Measurements from ENCODE around the gene PPFIBP2. TPM values are rescaled to one million over a fixed set of nuclear protein-coding genes. Genes with fewer than 3 reads are reported as not detected.

PPFIBP2 gene
- total and polyA plus RNA-seq, 10 of the 15 experiments (the other 5 are each of a cell fraction or from before 2014, with no cell fraction given): 17.3 to 56.3 (median 39.2) TPM

DNA sequence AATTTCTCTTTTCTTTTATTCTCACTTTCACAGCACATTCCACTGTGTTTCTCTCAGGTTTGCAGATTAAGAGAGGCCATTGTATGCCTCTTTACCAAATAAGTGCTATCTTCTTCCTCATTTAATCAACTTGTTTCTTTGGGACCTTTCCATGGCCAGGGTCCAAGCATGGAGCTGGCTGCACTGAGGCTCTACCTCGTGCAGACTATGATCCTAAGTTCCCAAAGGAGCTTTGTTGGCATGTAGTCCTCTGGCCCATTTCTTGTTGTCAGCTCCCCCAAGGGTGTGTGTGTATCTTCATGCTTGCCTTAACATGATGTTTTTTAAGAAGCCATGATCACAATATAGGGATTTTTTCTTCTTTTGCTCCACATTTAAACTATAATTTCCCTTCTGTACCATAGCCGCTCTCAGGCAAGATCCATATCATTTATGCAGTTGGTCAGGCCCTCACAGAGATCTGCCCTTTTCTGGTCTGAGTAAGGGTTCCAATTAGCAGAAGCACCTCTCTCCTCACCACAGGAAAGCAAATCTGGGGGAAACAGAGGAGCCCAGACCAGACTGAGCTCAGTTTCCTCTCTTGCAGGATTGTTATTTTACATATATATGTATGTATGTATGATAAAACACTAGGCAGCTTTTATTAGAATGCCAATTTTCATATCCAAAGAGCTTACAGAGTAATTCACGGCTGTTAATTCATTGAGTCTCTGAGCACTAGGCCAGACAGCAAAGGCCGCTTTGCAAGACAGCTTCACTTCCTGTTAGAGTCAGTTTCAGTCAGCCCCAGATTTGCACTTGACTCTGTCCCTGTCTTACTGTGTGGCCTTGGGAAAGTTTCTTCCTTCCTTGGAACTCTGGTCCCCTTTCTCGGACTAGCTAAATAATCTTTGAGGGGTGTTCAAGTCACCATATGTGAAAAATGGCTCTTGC lies 125.2 kb downstream of the PPFIBP2 start:
- Histone ChIP-seq H3K36me3 (ENCODE audit: control insufficient read depth in 2 of 2, insufficient read depth in 2 of 2, low read length in 1 of 2) (peaks cover 13 to 24% of the 10 kb centered on the region in 2 experiments), H3K9ac (ENCODE audit: control insufficient read depth, insufficient read depth, low read length) (no peak overlapping the region), H3K4me3 (no peak overlapping the region), H3K4me2 (ENCODE audit: control insufficient read depth, insufficient read depth) (no peak overlapping the region), H3K4me1 (ENCODE audit: control insufficient read depth, insufficient read depth, low read length) (peaks cover 3% of the 10 kb centered on the region; the same call in 1 of the 2 replicates), H3K27me3 (replicated peaks in 1 of 2; ENCODE audit: control insufficient read depth in 2 of 2, insufficient read depth in 2 of 2, low read length in 1 of 2) (no peaks in the 10 kb centered on the region), H3K27ac (ENCODE audit: control insufficient read depth, insufficient read depth) (peak overlapping the region; percentile 14; the same call in 1 of the 2 replicates), H4K20me1 (ENCODE audit: control insufficient read depth, insufficient read depth) (no peaks in the 10 kb centered on the region), H2AFZ (ENCODE audit: control insufficient read depth, low read depth, low read length) (no peak overlapping the region), H3K79me2 (ENCODE audit: control insufficient read depth, insufficient read depth, low read length) (no peaks in the 10 kb centered on the region), H3K9me3 (replicated peaks; ENCODE audit: control insufficient read depth, insufficient read depth, low read length) (no peaks in the 10 kb centered on the region)
- peak; percentile 69 for ATAC-seq
- WGBS (ENCODE audit: insufficient coverage, insufficient replicate concordance, low lambda C conversion rate, missing lambda C conversion rate): 64% methylated on average over 5 of the region's 5 CpGs
- peak; percentile 72 for FAIRE-seq
- ChIA-PET POLR2A (interaction anchor here (0.6 to 1.0 kb wide), 2 partner anchors 8 to 78 kb away, joined by 3 read pairs; no protein-coding TSS in a partner anchor), RAD21 (ENCODE audit: unreplicated experiment) (interaction anchor here (0.9 to 1.2 kb wide), 3 partner anchors 27 to 79 kb away, joined by 3 to 5 read pairs (median 3); no protein-coding TSS in a partner anchor), CTCF (interaction anchor here (0.9 to 1.3 kb wide), 6 partner anchors 10 to 125 kb away, joined by 3 to 5 read pairs (median 4); partner anchors contain the start of gene PPFIBP2), SMC1A (ENCODE audit: uncharacterized antibody, unreplicated experiment) (interaction anchor here (0.7 to 1.5 kb wide), 7 partner anchors 8 to 68 kb away, joined by 3 read pairs; no protein-coding TSS in a partner anchor)
- no TSS peak for BruUV-seq (replicated peaks)
- no peak for DNase-seq (ENCODE audit: low read depth, low spot score)
- TF ChIP-seq SPI1 (IDR thresholded peaks at IDR 0.05; ENCODE audit: borderline replicate concordance, insufficient read depth, low read depth, low read length): peak; percentile 40; the same call in 1 of the 2 replicates
- TF ChIP-seq BCLAF1 (IDR thresholded peaks at IDR 0.05): no peak
- in situ Hi-C loops (cut with MboI) (no loop called here), intact Hi-C loops (cut with micrococcal nuclease; ENCODE audit: unreplicated experiment) (no loop called here)

All from GM12878 (cell line).